ENCODE measurements around the gene ITSN2. TPM values are rescaled to one million over a fixed set of nuclear protein-coding genes. Genes with fewer than 3 reads are reported as not detected.
A peak's percentile ranks its signal among the peaks of the same experiment; 100 is the strongest.

The ITSN2 gene
- total RNA-seq, 1 experiment from 2014 or later, result 19.8 TPM

- TF ChIP-seq NFYB (CRISPR knock-in tag; conservative IDR thresholded peaks at IDR 0.05; ENCODE audit: low read depth), result no peak
- TF ChIP-seq, protein P1, sequence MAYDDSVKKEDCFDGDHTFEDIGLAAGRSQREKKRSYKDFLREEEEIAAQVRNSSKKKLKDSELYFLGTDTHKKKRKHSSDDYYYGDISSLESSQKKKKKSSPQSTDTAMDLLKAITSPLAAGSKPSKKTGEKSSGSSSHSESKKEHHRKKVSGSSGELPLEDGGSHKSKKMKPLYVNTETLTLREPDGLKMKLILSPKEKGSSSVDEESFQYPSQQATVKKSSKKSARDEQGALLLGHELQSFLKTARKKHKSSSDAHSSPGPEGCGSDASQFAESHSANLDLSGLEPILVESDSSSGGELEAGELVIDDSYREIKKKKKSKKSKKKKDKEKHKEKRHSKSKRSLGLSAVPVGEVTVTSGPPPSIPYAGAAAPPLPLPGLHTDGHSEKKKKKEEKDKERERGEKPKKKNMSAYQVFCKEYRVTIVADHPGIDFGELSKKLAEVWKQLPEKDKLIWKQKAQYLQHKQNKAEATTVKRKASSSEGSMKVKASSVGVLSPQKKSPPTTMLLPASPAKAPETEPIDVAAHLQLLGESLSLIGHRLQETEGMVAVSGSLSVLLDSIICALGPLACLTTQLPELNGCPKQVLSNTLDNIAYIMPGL (CRISPR knock-in tag; IDR thresholded peaks at IDR 0.05), result no peak
- TF ChIP-seq GABPB1 (CRISPR knock-in tag; IDR thresholded peaks at IDR 0.05), result no peak
- no peak for TF ChIP-seq ETV6 (CRISPR knock-in tag; IDR thresholded peaks at IDR 0.05)
- TF ChIP-seq E2F1 (CRISPR knock-in tag; IDR thresholded peaks at IDR 0.05), result no peak
- TF ChIP-seq CDX4 (CRISPR knock-in tag; IDR thresholded peaks at IDR 0.05; ENCODE audit: borderline replicate concordance), result no peak
- no peak for TF ChIP-seq TCF7 (CRISPR knock-in tag; IDR thresholded peaks at IDR 0.05; ENCODE audit: low read depth)
- TF ChIP-seq GTF2I (CRISPR knock-in tag; conservative IDR thresholded peaks at IDR 0.05), result no peak
- TF ChIP-seq JAZF1 (CRISPR knock-in tag; IDR thresholded peaks at IDR 0.05), result no peak
- TF ChIP-seq SMAD3 (CRISPR knock-in tag; IDR thresholded peaks at IDR 0.05; ENCODE audit: borderline replicate concordance), result no peak
- no peak for TF ChIP-seq SMAD4 (CRISPR knock-in tag; IDR thresholded peaks at IDR 0.05)
- TF ChIP-seq SOX15 (CRISPR knock-in tag; IDR thresholded peaks at IDR 0.05), result no peak
- TF ChIP-seq, protein P2, sequence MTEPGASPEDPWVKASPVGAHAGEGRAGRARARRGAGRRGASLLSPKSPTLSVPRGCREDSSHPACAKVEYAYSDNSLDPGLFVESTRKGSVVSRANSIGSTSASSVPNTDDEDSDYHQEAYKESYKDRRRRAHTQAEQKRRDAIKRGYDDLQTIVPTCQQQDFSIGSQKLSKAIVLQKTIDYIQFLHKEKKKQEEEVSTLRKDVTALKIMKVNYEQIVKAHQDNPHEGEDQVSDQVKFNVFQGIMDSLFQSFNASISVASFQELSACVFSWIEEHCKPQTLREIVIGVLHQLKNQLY (CRISPR knock-in tag; IDR thresholded peaks at IDR 0.05), result no peak
- TF ChIP-seq CREM (CRISPR knock-in tag; IDR thresholded peaks at IDR 0.05), result no peak
- TF ChIP-seq FOXJ3 (CRISPR knock-in tag; IDR thresholded peaks at IDR 0.05; ENCODE audit: borderline replicate concordance), result no peak
- TF ChIP-seq NR1H2 (CRISPR knock-in tag; IDR thresholded peaks at IDR 0.05), result no peak
- ChIA-PET POLR2A (no interaction called here), CTCF (no interaction called here)
- Mint-ChIP-seq H3K4me3 (no peak overlapping the region), H3K27me3 (ENCODE audit: low read depth) (peaks cover 4% of the 10 kb centered on the region; the same call in 1 of the 2 replicates), H3K36me3 (peaks cover 21% of the 10 kb centered on the region), H3K9me3 (peaks cover 19% of the 10 kb centered on the region), H3K4me1 (0 out of 2 replicates have a peak, but pooled peaks cover 4% of the 10 kb centered on the region), H3K27ac (peak overlapping the region; percentile 25; the same call in 1 of the 2 replicates)
- ATAC-seq (no peak), DNase-seq (ENCODE audit: low spot score) (no peak)
Measured at GRCh38 chr2:24315669-24316068, 44.7 kb downstream of the ITSN2 start.

DNA sequence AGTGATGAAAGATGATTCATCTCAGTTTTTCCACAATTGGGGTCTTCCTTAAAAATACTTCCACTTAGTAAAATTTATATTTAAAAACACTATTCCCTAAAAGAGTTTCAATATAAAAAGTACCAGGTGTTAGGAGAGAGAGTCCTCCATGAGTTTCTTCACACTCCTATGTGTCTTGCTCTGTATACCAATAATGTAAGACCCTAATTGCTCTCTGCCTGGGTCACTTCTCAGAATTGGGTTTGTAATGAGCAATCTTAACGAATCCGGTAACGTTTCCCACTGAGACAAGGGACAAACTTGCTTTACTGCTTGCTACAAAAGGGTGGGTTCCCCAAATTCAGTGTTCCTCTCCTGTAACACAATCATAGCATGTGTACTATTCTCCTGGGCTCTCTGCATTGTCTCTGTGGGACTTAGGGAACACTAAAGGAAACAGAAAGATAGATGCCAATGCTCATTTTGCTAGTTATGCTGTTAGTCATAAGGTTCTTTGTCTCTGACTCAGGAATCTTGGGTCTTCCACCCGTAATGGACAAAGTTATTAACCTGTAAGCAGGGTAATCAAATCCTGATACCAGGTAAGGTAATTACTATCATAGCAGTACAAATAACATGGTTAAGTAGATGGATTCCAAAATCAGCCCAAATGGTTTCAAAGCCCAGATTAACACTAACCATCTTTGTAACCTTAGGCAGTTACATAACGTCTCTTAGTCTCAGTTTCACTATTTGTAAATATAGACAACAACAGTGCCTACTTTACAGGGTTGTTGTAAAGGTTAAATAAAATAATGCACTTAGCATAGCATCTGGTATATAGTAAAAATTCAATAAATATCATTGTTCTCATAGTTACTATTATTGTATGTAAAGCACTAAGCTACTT, 46.3 kb downstream of the ITSN2 start:
- H3K9me3 Mint-ChIP-seq, result peaks cover 13% of the 10 kb centered on the region
- POLR2A ChIA-PET, result no interaction called here
- TF ChIP-seq ZBTB43 (CRISPR knock-in tag; IDR thresholded peaks at IDR 0.05), result no peak
- no peak for TF ChIP-seq TP53 (CRISPR knock-in tag; IDR thresholded peaks at IDR 0.05)
- TF ChIP-seq, protein P2 (CRISPR knock-in tag; IDR thresholded peaks at IDR 0.05), result no peak
- TF ChIP-seq ZNF423 (CRISPR knock-in tag; IDR thresholded peaks at IDR 0.05), result no peak
- TF ChIP-seq ZNF512 (CRISPR knock-in tag; IDR thresholded peaks at IDR 0.05; ENCODE audit: borderline replicate concordance), result no peak
- no peak for TF ChIP-seq ZNF281 (CRISPR knock-in tag; IDR thresholded peaks at IDR 0.05)
- TF ChIP-seq NR3C1 (CRISPR knock-in tag; conservative IDR thresholded peaks at IDR 0.05; ENCODE audit: low read depth), result no peak

More for the DNA sequence above, 46.3 kb downstream of the ITSN2 start:
- Mint-ChIP-seq H3K27me3 (ENCODE audit: low read depth) (no peaks in the 10 kb centered on the region), H3K4me1 (0 out of 2 replicates have a peak, but pooled peaks cover 4% of the 10 kb centered on the region), H3K27ac (no peak overlapping the region), H3K4me3 (no peak overlapping the region), H3K36me3 (peaks cover 19% of the 10 kb centered on the region)
- CTCF ChIA-PET, result no interaction called here
- ATAC-seq (no peak), DNase-seq (ENCODE audit: low spot score) (no peak)

Measured in WTC11 (cell line).